CD4-positive, alpha-beta T cell treated with Interleukin-17A for 1 hour (primary cell): Measurements from ENCODE around the gene WNT7A.

Source experiments
- DNase-seq: peaks from one replicate; pipeline ENCODE4 v3.0.0-alpha.2; 2020

The WNT7A gene

DNA sequence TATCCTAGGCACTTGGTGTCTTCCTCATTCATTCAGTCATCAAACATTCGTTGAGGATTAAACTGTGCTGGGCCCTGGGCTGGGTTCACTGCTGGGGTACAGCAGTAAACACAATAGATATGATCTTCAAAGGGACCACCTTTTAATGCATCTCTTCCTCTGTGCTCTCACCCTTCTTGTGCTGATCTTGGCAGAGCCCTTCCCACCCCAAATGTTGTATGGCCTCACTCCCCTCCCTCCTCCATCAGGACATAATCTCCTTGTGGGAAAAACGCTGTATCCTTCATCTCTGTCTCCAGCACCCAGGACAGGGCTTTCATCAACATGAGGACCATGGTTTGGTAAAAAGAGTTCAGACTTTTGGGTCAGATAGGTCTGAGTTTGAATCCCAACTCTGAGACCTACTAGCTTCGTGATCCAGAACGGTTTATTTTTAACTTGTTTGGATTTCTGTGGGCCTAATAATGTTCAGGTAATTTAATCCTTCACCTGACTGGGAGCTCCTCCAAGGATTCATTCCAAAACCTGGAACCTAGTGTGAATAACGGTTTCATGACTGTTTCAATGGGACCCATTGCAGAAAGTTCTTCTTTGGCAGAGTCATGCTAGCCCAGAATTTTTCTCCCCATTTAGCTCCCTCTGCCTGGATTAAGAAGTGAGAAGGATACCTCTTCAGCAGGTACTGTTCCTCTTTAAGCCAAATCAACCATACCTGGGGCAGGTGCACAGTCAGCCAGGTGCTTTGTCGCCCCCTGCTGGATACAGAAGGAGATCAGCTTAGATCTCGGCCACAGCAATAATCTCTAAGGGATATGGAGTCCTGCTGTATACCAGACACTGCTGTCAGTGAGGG lies 5.2 kb upstream of the WNT7A start:
- DNase-seq: peak; percentile 85

DNA sequence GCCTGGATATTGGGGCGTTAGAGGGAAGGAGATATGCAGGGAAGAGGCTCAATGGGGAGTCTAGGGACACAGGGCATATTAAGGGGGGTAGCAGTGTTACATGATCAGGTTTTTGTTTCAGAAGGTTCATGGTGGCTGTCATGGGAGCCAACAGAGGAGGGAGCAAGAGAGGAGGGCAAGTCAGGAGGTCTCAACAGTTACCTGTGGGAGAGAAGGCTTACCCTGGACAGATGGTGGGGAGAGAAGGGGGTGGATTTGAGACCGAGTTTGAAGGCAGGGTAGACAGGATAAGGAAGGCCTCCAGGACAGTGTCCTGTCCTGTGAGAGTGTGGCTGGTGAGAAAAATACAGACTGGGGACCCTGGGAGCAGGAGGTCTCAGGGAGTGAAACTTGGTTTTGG lies 3.8 kb upstream of the WNT7A start:
- no peak for DNase-seq

DNA sequence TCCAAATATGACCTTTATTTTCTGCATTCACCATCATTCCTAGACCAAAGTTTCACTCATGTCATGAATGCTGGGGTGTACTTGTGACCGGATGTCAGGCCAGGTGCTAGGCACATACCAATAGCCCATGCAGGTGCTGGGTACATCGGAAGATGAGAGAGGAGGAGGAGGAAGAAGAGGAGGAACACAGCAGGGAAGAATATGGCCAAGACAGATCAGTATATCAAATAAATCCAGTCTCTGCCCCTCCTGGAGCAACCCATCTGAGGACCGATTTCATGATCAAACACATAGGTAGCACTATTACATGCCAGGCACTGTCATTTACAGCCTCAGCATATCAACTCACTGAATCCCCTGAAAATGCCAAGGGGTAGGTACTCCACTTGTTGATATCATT lies 3.0 kb upstream of the WNT7A start:
- no peak for DNase-seq

DNA sequence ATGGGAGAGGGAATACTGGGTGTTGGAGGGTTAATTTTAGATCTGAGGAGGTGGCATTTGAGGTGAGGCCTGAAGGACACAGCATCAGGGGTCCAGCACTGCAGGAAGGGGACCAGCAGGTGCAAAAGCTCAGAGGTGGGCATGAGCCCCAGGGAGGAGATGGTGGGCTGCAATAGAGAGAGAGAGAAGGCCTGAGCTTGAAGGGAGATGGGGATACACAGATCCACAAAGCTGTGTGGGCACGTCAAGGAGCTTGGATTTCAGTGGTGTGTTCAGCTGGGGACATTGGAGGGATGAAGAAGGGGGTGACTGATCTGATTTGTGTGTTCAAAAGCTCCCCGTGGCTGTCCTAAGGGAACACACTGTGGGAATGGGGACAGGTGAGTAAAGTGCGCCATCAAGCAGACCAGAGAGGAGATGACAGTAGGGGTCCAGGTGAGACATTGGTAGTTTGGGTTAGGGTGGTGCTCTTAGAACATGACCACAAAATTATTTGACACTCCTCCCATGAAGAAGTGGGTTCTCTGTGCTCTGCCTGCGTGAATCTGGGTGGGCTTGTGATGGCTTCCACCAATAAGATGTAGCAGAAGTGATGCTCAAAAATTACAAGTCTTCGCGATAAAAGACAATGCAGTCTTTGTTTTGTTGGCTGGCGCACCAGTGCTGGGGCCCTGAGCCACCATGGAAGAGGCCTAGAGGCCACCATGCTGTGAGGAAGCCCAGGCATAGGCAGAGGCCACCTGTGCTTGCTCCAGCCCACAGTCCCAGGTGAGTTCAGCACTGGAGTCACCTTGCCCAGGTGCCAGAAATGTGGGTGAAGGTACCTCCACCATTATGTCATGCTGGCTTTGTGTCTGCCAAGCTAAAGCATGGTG lies 1.9 kb upstream of the WNT7A start:
- no peak for DNase-seq

DNA sequence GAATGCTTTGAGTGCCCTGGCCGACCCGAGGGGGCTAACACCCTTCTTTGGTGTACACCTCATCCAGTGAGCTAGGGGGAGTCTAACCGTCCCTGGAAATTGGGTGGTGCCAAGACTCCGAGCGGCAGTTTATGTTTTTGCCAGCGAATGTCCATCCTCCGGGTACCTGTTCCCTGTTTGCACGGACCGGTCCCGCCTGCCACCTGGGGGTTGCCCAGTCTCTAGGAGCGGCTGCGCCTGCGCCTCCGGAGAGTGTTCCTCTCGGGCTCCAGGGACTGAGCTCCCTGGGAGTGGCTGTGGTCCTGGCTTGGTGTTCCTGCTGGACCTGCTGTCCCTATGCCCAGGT lies 913 bp upstream of the WNT7A start:
- DNase-seq: no peak

DNA sequence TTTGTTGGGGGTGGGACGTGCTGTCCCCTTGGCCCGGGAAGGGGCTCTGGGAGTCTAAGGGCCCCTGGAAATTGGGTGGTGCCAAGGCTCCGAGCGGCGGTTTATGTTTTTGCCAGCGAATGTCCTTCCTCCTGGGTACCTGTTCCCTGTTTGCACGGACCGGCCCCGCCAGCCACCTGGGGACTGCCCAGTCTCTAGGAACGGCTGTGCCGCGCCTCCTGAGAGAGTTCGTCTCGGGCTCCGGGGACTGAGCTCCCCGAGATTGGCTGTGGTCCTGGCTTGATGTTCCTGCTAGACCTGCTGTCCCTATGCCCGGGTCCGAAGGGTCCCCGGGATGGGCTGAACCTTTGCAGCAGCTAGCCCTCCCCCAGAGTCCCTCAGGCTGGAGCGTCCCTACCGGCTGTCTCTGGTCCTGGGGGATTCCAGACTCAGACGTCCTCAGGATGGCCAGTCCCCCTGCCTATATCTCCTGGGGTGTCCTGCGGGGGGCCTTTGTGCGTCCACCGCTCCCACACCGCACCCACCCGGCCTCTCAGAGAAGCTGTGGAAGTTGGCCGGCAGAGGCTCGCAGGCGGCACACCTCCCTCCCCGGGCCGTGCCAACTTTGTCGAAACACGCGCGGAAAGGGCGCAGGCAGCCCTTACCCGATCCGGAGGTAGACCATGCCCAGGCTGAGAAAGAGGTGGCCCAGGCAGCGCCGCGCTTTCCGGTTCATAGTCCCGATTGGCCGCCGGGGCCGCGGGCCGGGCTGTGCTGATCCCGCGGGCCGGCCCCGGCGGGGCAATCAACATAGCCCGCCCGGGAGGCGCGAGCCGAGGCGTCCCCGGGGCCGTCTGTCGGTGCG lies 547 bp downstream of the WNT7A start:
- no peak for DNase-seq

DNA sequence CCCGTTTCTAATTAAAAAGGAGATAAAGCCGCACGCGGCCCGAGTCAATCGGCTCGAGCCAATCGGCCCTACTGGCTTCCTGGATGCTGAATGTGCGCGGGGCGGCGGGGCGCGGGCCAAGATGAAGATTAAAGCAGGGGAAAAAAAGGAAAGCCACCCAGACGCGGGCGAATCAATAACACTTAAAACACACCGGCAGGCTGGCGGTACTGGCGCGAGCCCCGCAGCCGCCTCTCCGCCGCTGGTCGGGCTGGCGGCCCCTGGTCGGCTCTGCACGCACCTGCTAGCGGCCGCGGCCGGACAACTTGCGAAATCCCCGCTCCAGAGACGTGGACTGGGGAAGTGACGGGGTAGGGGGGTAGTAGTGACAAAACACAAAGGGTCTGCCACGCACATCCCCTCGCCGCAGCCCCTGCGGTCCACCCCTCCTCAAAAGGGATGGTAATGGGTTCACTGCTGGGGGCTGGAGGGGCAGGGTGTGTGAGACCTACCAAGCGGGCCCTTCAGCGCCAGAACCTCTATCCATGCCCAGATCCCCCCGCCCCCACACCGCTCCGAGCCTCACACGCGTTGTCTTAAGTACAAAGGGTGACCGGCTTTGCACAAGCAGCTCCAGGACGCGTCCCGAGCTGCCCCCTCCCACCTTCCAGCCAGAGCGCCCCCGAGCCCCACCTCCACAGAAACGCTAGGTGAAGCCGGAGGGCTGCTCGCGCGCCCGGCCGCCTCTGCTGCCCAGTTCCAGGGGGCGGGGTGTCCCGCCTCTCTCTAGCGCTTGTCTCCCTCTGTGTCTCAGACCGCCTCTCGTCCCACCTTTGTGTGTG lies 1.4 kb downstream of the WNT7A start:
- no peak for DNase-seq

DNA sequence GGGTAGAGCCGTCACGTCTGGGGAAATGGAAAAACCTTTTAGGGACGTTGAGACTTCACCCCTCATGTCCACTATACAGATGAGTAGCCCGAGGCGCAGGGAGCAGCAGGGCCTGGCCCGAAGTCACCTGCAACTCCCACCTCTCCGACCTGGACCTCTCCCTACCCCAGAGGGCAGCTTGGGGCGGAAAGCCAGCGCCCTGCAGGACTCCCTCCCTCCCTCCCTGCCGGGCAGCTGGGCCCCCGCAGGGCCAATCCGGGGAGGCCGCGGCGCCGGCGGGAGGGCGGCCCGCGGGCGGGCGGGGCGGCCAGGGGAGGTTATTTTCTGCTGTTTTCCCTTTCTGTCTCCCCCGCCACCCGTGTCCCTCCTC lies 2.0 kb downstream of the WNT7A start:
- DNase-seq: no peak

DNA sequence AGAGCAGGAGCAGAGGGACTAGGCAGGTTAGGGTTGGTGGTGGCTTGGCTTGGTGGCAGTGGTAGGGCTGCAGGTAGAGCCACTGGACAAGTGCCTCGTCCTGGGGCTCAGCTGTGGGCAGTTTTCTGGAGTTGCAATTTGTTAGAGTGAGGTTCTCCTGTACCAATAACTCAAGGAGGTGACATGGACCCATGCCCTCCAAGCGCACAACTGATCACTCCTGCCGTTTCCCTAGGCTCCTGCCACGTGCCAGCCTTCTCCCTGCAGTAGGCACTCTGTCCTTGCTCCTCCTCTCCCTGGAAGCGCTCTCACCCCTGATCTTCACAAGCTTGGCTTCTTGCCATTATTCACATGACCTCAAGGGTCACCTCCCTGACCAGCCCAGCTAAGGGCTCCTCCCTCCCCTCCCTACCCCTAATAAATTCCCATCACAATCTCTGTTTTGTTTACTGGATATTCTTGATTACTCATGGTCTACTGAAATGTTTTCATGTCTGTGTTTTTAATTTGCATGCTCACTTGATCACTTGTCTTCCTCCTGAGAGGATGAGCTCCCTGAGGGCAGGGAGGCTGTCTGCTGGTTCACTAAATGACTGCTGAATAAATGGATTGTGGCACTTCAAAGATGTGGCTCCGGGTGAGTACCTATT lies 3.3 kb downstream of the WNT7A start:
- no peak for DNase-seq

DNA sequence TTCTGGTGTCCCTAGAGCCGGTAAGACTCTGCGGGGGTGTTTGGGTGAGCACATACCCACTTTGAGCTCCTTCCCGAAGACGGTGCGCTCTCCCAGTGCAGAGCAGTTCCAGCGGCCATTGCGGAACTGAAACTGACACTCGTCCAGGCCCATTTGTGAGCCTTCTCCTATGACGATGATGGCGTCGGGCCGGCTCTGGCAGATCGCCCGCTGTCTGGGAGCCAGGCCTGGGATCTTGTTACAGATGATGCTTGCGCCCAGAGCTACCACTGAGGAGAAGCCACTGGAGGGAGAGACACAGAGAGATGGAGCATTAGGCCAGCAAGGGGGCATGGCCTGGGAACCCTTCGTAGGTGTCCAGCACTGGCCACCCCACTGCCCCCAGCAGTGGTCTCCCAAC lies 5.0 kb downstream of the WNT7A start:
- DNase-seq: no peak

DNA sequence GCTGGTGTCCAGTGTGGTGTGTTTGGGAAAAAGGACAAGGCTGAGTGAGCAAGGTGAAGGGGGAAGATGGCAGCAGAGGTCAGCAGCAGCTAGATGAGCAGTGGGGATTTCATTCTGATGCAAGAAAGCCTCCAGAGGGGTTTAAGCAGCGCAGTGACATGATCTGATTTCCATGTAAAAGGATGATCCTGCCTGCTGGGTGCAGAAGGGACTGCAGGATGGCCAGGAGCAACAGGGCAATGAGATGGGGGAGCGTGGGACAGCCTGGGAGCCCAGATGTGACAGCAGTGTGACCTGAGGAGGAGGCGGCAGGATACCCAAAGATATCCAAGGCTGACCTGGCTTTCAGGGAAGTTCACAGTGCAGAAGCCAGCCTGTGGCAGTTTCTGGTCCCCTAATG lies 6.1 kb downstream of the WNT7A start:
- no peak for DNase-seq

DNA sequence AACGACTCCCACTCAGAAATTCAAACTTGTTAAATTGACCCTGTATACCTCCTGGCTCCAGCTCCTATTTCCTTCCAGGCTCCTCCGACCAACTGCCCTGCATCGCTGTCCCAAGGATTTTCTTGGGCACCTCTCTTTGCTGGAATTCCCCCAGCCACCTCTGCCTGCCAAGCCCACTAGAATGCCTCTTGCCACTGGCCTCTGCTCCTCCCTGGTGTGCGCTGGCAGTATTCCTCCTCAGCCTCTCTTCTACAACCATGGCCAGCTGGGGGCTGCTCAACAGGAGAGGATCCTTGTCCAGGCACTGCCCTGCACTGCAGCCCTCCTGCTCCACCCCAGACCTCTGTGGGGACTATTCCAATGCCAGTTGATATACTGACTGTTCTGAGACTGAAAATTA lies 7.4 kb downstream of the WNT7A start:
- DNase-seq: no peak

DNA sequence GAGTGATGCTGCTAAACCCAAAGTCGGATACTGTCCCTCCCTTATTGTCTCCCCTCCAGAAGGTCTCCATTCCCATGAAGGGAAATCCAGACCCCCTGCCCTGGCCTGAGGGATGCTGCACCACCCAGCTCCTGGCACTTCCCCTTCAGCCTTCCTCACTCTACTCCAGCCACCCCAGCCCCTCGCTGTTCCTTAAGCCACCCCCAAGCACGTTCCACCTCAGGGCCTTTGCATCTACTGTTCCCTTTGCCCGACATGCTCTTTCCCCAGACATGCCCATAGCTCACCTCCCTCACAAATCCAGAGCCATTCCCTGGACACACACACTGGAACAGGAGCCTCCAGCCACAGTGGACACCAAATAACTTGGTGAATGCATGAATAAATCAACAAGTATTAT lies 8.1 kb downstream of the WNT7A start:
- DNase-seq: no peak

DNA sequence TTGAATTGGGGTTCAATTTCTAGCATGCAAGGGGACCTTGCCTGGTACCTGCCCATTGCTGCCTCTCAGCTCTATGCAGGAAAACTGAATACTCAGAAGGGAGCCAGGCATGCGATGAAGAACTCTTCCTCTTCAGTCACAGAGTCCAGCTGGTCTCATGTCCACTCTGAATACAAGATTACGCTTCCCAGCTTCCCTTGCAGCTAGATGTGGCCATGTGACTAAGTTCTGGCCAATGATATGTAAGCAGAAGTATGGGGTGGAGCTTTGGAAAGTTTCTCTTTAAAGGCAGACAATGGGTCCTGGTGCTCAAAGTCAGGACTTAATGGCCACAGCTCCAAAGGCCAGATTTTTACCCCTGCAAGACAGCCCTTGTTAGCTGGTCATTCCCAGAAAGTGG lies 9.0 kb downstream of the WNT7A start:
- no peak for DNase-seq

DNA sequence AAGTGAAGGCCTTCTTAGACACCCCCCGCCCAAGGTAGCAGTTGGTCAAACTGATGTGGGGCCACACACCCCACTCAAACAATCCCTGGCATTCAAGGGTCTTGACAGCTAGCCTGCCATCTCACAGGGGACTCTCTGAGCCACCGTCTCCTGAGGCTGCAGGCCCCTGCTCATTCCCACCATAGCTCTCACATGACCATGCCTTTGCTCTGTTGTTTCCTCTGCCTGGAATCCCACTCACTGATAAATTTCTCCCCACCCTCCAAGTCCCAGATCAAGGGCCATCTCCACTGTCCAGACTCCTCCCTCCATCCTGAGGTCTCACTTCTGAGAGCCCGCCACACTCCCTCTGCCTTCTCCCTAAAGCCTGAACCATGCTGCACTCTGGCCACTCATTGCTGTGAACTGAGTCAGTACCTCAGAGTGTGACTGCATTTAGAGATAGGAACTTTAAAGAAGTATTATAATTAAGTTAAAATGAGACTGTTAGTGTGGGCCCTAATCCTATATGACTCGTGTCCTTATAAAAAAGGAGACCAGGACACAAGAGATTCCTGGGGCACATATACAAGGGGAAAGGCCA lies 10.0 kb downstream of the WNT7A start:
- DNase-seq: no peak

DNA sequence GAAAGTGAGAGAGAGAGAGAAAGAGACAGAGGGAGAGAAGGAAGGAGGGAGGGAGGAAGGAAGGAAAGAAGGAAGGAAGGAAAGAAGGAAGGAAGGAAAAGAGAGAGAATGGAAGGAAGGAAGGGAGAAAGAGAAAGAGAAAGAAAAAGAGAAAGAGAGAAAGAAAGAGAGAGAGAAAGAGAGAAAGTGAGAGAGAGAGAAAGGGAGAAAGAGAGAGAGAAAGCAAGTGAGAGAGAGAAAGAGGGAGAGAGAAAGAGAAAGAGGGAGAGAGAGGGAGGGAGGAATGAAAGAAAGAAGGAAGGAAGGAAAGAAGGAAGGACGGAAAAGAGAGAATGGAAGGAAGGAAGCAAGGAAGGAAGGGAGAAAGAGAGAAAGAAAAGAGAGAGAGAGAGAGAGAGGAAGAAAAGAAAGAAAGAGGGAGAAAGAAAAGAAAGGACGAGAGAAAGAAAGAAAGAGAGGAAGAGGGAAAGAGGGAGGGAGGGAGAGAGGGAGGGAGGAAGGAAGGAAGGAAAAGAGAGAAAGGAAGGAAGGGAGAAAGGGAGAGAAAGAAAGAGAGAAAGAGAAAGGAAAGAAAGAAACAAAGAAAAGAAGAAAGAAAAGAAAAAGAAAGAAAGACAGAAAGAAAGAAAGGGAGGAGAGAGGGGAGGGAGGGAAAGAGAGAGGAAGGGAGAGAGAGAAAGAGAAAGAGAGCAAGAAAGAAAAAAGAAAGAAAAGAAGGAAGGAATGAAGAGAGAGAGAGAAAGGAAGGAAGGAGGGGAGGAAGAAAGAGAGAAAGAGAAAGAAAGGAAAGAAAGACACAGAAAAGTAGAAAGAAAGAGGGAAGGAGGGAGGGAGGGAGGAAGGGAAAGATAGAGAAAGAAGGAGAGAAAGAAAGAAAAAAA lies 10.8 kb downstream of the WNT7A start:
- no peak for DNase-seq

DNA sequence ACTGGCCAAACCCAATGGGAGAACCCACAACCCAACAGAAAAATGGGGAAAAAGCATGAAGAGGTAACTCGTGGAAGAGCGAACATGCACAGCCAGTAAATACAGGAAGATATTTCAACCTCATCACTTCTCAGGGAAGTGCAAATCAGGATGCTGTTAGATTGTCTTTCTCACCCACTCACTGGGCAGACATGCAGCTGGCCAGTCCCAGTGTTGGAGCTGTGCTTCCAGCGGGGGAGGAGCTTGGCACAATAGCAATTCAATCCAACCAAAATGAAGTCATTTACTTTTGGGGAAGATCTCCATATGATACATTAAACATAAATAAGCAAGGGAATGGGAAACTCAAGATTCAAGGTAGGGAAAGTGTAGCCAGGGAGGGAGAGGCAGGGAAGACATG lies 12.1 kb downstream of the WNT7A start:
- no peak for DNase-seq

DNA sequence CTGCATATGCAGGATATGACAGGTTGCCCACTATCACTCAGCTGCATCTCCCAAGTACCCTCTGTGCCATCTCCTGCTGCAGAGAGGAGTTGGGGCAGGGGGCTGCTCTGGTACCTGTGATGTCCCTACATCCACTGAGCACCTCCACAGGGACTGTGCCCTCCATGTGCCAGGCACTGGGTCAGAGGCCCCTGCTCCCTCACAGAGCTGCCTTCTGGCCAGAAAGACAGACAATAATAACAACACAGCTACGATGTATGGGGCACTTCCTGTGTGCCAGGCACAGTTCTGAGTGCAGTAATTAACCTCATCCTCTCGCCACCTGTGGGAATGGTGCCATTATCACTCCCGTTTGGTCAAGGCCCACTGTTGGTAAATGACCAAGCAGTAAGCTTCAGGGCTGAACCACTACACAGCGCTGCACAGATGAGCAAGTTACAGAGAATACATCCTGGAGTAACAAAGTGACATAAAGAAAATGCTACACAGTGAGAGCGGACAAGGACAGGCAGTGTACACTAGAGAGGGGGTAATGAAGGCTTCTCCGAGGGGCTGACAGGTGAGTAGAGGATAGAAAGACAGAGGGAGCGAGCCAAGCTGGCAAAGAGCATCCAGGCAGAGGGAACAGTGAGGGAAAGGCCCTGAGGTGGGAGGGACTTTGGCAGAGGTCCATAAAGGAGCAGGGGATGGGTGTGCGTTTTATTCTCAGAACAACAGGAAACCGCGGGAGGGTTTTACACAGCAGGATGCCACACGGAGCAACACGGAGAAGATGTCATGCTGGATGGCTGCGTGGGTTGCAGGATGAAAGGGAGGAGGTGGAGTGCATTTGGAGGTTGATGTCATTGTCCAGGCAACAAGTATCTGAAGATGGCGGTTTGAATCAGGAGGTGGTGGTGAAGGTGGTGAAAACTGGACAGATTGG lies 13.6 kb downstream of the WNT7A start:
- DNase-seq: peak; percentile 80

DNA sequence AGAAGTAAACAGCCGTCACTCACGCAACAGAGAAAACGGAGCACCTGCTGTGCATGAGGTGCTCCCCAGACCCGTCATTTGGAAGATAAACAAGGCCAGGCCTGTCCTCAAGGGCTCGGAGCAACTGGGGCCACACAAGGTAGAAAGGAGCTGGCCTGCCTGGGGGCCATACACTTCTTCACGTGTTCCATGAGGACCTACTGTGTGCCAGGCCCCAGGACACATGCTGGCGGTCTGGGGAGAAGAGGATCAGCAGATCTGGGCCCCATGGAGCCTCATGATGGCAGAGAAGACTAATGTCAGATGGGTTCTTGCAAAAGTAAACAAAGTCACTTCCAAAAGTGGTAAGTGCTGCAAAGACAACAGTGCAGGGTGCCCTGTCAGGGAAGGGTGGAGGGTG lies 14.3 kb downstream of the WNT7A start:
- DNase-seq: no peak
